NCI-H82 (cell line): ENCODE results near the gene ZFYVE27.
A peak's percentile ranks its signal among the peaks of the same experiment; 100 is the strongest.

ENCODE experiments used
- DNase-seq: peaks from one replicate; lab custom pipeline; 2025; lab: John Stamatoyannopoulos, UW

The ZFYVE27 gene

DNA sequence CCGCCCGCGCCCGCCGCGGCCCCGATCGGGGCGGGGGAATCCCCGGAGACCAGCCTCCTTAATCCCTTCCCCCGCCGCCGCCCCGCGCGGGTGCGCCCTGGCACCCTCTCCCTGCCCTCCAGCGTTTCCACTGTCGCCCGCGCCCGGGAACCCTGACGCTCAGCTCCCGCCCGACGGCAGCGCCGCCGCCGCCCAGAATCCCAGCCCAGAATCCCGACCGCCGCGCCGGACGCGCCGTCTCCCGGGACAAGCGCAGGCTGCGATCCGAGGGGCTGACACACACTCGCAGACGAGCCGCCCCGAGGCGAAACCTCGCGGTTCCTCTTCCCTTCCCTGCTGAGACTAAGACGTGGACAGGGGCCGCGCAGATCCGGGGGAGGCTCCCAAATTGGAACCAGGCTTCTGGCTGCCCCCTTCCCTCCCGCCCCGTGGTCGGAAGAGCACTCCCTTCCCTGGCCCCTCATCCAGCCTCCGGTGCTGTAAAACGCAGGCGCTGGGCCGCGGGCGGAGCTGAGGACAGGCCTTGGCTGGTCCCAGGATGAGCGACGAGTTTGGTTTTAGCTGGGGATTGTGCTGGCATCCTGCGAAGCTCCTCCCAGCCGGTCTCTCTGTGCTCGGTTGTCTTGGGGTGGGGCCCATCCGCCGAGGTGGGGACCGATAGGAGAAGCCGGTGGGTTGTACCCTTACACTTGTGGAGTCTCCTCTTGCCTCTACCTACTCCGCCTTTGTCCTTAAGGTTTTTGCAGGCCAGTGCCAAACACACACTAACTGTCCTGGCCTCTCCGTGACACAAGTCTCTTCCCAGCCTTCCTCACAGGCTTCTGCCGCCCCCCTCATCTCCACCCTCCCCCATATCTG is 22.3 kb upstream of the ZFYVE27 start:
- DNase-seq: peak; percentile 62

GRCh38 chr10:97715259-97715874 is 21.6 kb upstream of the ZFYVE27 start:
- DNase-seq: no peak

- DNase-seq: no peak
Observed at GRCh38 chr10:97717627-97718026, 19.3 kb upstream of the ZFYVE27 start.

- DNase-seq: no peak
Observed at GRCh38 chr10:97718178-97718577, 18.8 kb upstream of the ZFYVE27 start.

- peak; percentile 52 for DNase-seq
Observed at GRCh38 chr10:97718659-97719142, 18.2 kb upstream of the ZFYVE27 start.

GRCh38 chr10:97719602-97720001 is 17.3 kb upstream of the ZFYVE27 start:
- DNase-seq: peak; percentile 67

DNA sequence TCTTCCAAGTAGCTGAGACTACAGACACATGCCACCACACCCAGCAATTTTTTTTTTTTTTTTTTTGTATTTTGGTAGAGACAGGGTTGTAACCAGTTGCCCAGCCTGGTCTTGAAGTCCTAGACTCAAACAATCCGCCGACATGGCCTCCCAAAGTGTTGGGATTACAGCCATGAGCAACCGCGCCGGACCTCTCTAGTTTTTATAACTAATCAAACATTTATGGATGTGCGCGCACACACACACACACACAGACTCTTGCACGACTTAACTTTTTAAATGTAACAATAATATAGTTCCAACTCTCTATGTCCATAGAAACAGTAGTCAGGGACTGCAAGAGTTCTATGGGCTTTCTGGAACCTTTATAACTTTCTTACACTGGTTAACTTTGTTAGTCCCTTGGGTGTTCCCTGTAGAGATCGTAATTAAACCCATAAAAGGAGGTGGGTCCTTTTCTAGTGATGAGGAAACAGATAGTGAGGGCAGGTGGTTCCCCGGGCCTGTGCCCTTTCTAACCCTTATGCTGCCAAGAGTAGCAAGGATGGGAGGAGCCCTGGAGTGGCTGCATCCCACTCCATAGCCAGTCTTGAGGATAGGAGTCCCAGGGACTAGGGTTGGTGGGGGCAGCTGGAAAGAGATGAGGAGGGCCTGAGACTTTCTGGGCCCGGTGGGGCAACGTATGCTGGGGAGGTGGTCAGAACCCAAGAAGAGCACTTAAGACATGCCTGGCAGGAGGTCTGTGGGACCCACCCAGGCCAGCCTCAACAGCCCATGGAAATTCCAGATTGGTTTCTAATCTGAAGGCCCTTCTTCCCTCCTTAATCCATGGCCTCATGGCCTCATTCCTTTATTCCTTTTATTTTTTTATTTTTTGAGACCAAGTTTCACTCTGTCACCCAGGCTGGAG is 14.8 kb upstream of the ZFYVE27 start:
- DNase-seq: no peak

- DNase-seq: no peak
Observed at GRCh38 chr10:97723001-97723400, 13.9 kb upstream of the ZFYVE27 start.

DNA sequence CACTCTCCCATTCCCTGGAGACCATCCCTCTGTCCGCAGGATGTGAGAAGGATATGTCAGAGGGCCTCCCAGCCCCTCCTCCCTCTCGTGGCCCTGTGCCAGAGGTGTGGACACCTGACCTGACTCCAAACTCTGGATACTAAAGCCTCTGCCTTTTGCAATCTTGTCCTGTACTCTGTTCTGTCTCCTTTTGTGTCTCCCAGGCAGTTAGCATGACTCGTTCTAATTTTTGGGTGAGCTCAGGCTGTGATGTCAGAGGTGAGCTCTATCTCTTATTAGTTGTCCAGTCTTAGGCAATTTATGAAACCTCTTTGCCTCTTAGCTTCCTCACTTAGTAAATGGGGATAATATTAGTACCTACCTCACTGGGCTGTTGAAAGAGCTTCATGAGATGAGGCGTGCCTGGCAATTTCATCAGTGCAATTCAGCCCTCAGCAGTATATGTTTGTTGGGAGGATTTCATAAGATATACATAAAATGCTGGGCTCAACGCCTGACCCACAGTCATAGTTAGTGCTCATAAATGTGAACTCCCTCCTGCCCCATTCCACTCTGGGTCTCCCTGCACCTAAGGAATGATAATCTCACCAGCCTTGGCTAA is 12.5 kb upstream of the ZFYVE27 start:
- DNase-seq: no peak

- DNase-seq: peak; percentile 59
Observed at GRCh38 chr10:97726636-97727178, 10.2 kb upstream of the ZFYVE27 start.

- no peak for DNase-seq
Observed at GRCh38 chr10:97729014-97729413, 7.9 kb upstream of the ZFYVE27 start.

DNA sequence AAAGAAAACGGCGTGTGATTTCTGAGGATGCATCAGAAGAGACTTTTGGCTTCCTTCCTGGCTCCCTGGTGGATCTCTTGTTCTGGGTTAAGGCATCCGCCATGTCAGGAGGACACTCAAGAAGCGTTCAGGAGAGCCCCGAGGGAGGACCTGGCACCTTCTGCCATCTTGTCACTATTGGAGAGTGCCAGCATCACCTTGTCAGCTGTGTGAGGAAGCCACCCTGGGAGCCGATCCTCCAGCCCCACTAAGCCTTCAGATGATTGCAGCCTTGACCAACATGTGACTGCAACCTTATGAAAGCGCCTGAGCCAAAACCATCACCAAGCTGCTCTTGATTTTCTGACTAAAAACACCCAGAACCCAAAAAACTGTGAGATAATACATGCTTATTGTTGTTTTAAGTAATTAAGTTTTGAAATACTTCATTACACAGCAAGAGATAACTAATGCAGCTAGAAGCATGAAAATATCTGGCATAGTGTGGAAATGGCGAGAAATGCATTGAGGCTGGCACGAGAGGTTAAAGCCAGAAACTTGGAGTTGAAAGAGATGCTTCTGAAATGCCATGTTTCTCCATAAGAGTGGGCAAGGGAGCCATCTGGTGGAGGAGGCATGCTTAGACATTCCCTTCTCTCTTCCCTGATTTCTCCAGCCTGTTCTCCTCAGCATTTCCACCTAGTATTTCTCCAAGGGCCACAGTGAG is 5.4 kb upstream of the ZFYVE27 start:
- peak; percentile 80 for DNase-seq

GRCh38 chr10:97732052-97732359 is 4.9 kb upstream of the ZFYVE27 start:
- no peak for DNase-seq

- no peak for DNase-seq
Observed at GRCh38 chr10:97733256-97733655, 3.7 kb upstream of the ZFYVE27 start.

DNA sequence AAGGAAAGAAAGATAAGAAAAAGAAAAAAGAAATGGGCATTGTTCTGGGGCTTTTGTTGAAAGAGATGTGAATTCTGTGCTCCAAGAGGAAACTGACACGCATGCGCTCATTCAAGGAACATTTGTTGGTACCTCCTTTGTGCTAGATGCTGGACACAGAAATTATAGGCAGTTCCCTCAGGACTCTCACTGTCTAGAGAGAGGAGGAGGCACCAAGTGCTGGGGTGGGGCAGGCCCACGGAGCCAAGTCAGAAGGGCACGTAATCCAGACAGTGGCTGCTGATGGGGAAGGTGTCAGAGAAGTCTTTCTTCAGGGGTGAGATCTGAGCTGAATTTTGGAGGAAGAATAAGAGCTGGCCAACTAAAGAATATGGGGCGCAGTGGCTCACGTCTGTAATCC is 2.9 kb upstream of the ZFYVE27 start:
- no peak for DNase-seq

GRCh38 chr10:97736403-97736901 is 476 bp upstream of the ZFYVE27 start:
- no peak for DNase-seq

DNA sequence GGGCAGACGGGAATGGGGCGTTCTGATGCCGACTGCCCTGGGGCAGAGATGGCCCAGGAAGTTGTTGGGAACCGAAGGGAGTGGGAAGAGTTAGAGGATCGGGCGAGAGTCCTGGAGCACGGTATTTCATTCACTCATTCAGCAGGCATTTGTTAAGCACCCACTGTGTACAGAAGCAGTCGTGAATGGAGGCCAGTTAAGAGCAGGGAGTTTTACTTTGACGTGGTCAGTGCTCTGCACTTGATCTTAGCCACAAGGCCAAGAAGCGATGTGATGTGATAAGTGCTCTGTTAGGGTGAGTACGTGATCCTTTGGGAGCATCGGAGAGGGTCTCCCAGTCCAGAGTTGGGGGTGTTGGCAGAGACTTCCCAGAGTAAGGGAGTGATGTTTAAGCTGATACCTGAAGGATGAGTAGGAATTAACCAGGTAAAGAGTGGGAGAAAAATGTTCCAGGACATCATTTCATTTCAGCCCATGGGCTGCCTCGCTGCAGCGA is 890 bp downstream of the ZFYVE27 start:
- no peak for DNase-seq

- no peak for DNase-seq
Observed at GRCh38 chr10:97738616-97739015, 1.7 kb downstream of the ZFYVE27 start.

DNA sequence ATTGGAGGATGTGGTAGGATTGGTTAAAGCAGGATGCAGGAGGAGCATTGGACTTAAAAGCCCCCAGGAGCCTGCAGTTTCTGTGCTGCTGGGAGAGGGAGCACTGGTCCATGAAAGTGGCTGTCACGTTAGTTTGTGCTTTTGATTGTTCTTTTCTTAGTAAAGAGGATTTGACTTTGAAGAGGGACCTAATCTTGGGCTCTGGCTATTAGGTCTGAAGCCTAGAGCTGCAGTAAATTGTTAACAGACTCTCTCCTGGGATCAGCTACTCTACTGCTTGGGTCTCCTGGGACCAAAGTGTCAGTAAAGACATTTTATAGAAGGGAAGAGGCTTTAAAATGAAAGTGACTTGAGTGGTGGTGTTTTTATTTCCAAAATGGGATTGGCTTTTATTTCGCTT is 3.7 kb downstream of the ZFYVE27 start:
- peak; percentile 77 for DNase-seq

DNA sequence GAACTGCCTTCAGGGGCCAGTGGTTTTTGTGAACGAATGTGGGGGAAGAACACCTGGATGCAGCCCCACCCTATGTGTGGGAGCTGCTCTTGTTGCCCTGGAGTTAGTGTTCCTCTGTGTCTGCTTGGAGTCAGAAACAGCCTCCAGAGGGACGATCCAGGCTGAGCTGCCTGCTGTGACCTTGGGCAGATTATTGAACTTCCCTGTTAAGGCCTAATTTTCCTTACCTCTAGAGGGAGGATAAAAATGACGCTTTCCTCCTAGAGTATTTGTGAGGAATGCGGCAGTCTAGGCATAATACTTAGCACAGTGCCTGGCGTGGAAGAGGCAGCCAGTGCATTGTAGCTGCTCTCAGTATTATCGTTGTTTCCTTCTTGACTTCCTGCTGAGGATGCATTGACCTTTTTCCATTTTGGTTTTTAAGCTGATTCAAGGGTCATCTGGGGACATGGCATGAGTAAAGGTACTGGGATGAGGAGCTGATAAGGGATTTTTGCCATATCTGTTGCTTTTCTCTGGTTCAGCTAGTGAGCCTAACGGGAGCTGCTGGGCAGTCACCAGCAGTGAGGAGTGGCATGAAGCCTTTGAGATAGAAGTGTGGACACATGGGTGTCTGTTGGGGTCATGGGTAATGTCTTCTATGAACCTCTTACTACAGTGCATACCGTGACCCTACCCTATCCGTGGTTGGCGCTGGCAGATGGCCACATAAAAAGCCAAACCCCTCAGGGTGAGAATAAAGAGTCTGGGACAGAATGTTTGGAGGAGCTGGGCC is 6.4 kb downstream of the ZFYVE27 start:
- DNase-seq: no peak
